HG03095 (cell line): ENCODE data around the gene FBXL7.

Experiments used
- ATAC-seq: cut with Tn5 transposase; IDR thresholded peaks from one replicate; pipeline ENCODE4 v1.9.1; 2021; ENCODE audit warnings: moderate library complexity; ENCODE audit not compliant: unreplicated experiment

Gene FBXL7

GRCh38 chr5:15499528-15500324 is at the start of gene FBXL7:
Gene FBXL7, plus strand, starts transcription at chr5:15500180.
- ATAC-seq: no peak

DNA sequence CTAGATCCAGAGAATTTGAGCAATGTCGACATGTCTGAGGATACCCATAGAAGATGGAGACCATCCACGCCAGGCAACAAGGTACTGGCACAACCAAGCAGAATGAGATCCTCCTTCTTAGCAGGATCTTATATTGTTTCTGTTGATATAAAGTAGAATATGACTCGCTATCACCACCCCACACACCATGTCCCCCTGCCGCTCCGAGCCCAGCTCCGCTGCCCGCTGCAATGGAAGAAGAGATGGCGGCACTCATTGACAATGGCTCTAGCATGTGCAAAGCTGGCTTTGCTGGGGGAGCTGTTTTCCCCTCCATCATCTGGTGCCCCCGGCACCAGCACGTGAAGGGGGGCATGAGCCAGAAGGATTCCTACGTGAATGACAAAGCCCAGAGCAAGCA is 49.5 kb upstream of the FBXL7 start:
- ATAC-seq: no peak

GRCh38 chr5:15450949-15451348 is 49.0 kb upstream of the FBXL7 start:
- no peak for ATAC-seq

GRCh38 chr5:15452030-15452429 is 48.0 kb upstream of the FBXL7 start:
- no peak for ATAC-seq

DNA sequence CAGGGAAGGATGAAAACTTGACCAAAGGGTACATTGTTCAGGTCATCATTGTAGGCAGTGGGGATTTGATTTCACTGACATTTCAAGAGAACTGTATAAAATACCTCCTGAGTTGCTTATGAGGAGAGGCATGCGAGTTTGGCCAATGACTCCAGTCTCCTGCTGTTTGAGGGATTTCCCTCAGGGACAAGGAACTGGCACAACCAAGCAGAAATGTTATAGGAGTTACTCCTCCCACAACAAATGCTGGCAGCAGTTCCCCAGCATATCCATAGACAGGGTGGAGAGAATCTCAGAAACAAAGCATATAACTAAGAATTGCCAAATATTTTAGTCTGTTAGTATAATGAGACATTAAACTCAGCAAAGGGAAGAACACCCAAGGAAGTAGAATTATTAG is 47.2 kb upstream of the FBXL7 start:
- ATAC-seq: no peak

GRCh38 chr5:15459200-15459599 is 40.8 kb upstream of the FBXL7 start:
- no peak for ATAC-seq

GRCh38 chr5:15463231-15463980 is 36.6 kb upstream of the FBXL7 start:
- no peak for ATAC-seq

- no peak for ATAC-seq
These were observed 27.9 kb upstream of the FBXL7 start for GRCh38 chr5:15472116-15472515.

DNA sequence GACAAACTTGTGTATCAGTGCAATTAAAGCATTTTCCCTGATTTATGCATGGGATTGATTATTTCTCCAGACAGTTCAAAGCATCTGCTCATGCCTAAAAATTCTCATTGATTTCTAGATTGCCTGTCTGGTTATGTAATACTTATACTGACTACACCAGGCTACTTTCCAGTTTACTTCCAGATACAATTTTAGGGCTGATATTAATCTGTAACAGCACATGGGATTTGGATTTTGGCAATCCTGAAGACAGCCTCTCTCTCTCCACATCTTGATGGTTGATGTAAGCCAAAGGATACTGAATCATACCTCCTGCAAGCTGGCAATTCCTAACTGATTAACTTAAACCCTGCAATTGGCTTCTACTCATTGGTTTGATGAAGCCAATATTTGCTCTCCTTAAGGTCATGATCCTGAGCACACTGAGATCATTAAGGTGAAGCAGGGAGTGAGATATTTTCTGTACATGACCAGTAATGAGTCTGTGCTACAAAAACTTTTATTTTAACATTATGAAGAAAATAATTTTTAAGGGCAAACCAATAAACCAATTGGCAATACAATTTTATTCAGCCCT is 25.7 kb upstream of the FBXL7 start:
- ATAC-seq: no peak

DNA sequence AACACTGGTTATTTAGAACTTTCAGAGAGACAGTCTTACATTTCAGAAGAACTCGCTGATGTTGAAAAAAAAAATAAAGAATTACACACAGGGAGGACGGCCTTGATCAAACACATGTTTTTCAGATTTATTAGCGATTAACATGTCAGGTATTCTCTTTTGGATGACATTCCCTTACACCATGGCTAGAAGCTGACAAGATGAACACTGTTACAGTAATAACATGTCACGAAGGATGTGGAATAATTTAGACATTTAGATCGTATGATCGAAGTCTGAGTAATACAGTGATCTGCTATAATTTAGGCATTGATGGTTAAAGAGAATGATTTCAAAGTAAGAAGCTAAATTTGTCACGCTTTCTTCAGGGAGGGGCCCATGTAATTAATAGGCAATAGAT is 24.6 kb upstream of the FBXL7 start:
- ATAC-seq: no peak

DNA sequence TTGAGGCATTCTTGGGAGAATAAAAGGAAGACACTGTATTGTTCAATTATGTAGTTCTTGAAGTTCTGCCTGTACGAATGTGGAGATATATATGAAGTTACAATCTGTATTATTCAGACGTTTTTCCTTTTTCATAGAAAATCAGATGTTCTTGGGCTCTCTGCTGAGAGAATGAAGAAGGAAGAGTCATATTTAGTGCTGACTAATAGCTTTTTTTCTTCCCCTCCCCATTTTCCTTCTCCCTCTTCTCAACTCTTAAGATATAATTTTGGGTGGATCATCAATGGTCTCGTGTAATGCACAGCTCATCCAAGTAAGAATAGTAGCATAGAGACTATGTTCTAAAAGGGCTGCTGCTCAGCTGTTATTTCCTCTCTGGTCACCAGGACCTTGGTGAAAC is 23.0 kb upstream of the FBXL7 start:
- ATAC-seq: no peak

- no peak for ATAC-seq
These were observed 19.5 kb upstream of the FBXL7 start for GRCh38 chr5:15480436-15480835.

- ATAC-seq: no peak
These were observed 16.5 kb upstream of the FBXL7 start for GRCh38 chr5:15483351-15484097.

DNA sequence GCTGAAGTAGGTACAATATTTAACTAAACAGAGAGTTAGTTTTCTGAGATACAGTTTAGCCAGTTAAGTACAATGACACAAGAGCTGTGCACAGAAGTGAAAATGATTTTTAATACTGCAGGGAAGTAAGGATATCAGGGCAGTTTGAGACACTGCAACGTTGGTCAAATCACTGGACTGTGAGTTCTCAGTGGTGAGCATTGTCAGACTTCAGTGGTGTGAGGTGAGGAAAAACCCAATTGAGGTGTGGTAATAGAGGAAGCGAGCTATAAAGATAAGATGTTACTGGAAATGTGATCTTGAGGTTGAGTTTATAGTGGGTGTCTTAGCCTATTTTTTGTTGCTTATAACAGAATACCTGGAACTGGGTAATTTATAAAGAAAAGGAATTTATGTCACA is 12.8 kb upstream of the FBXL7 start:
- no peak for ATAC-seq

- ATAC-seq: no peak
These were observed 10.3 kb upstream of the FBXL7 start for GRCh38 chr5:15489571-15490235.

- ATAC-seq: no peak
These were observed 7.4 kb upstream of the FBXL7 start for GRCh38 chr5:15492545-15492944.

- no peak for ATAC-seq
These were observed 6.5 kb upstream of the FBXL7 start for GRCh38 chr5:15493501-15493900.

- no peak for ATAC-seq
These were observed 5.0 kb upstream of the FBXL7 start for GRCh38 chr5:15495026-15495425.

DNA sequence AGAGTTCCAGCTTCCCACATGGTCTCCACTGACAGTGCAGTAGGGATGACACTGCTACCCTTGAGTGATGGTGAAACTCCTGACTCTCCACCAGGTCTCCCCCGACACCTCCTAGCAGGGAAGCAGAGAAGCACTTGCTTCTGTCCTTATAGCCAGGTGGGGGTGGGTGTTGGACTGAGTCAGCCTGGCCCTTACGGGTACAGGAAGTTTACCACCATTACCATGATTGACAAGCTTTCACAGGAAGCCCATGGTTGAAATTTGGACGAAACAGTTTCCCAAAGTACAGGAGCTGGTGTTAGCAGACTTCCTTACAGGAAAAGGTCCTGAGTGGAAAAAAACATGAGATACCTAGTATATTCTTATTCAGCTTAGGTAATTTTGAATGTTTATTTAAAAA is 3.1 kb upstream of the FBXL7 start:
- no peak for ATAC-seq

GRCh38 chr5:15500325-15501001 is 483 bp downstream of the FBXL7 start:
- no peak for ATAC-seq
